ENCODE data around the gene CX3CL1. TPM values are rescaled to one million over a fixed set of nuclear protein-coding genes. Genes with fewer than 3 reads are reported as not detected.

The CX3CL1 gene
- total RNA-seq, 2 donors from 2014 or later: 0.07 TPM; not detected in 1

Other genes starting within 250 kb of the CX3CL1 start
- 100 to 1,000 TPM; 113 to 115 TPM for gene PSME3IP1, start 186.5 kb upstream of the CX3CL1 start, total RNA-seq
- gene RSPRY1, start 186.2 kb upstream of the CX3CL1 start, total RNA-seq: 10 to 100 TPM; 37.2 to 38.6 TPM
- gene ARL2BP, start 127.2 kb upstream of the CX3CL1 start, total RNA-seq: 10 to 100 TPM; 14.7 to 20.7 TPM
- gene PLLP, start 87.8 kb upstream of the CX3CL1 start, total RNA-seq: under 1 TPM; 0.35 to 0.43 TPM
- gene CCL22, start 13.7 kb upstream of the CX3CL1 start, total RNA-seq: 1 to 10 TPM; 2.3 to 2.6 TPM
- gene CCL17, start 32.3 kb downstream of the CX3CL1 start, total RNA-seq: not detected
- gene CIAPIN1, start 74.9 kb downstream of the CX3CL1 start, total RNA-seq: 10 to 100 TPM; 35.2 to 38.0 TPM
- 10 to 100 TPM; 14.8 to 44.3 TPM for gene COQ9, start 75.0 kb downstream of the CX3CL1 start, total RNA-seq
- gene POLR2C, start 90.2 kb downstream of the CX3CL1 start, total RNA-seq: 10 to 100 TPM; 64.3 to 65.3 TPM
- gene DOK4, start 114.0 kb downstream of the CX3CL1 start, total RNA-seq: 1 to 10 TPM; 7.1 to 7.7 TPM
- gene CCDC102A, start 164.1 kb downstream of the CX3CL1 start, total RNA-seq: 10 to 100 TPM in 1 of 2 donors, 1 to 10 TPM in 1; 5.4 to 13.9 TPM
- gene ADGRG5, start 170.2 kb downstream of the CX3CL1 start, total RNA-seq: 1 to 10 TPM; 2.6 to 5.3 TPM